Activated T-helper 1 cell treated with anti-CD3 and anti-CD28 coated beads, Interleukin-2, amount 50 U/mL, for 16 hours (primary cell): Measurements from ENCODE around the gene DYNLT1.
"Not testable (repeated sequence)": the region's sequence is repeated elsewhere in the genome, so short reads cannot be mapped to it uniquely, and the experiment has no call there.

ENCODE experiments used
- DNase-seq, 2 donors: peaks; one replicate each; pipeline ENCODE4 v3.0.0-alpha.2; 2020; ENCODE audit warnings: low read depth in 1 of 2, low spot score in 1 of 2

DYNLT1 gene

DNA sequence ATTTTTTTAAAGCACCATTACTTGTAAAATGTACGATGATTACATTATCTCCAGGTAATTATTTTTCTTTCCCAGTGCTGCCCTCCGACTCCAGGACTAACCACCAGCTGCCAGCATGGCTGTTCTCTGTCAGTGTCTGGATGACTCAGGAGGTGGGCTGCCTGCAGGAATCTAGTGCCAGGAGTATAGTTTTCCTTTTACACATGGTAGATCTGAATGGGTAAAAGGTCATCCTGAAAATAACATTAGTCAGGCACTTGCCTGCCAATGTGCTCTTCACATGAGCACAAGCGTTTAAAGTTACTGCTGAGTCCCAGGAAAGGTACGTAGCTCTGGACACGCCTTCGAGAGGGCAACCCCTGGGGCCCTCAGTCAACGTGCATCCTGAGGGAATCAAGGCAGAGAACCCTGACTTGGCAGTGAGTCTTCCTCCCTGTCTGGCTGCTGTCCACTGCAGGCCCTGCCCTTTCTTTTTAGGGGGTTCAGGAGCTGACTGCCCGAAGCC is 2.4 kb downstream of the DYNLT1 start:
- no peak for DNase-seq

GRCh38 chr6:158640519-158640918 is 4.0 kb downstream of the DYNLT1 start:
- DNase-seq, result no peak

- DNase-seq, result no peak
Measured at GRCh38 chr6:158639056-158639455, 5.5 kb downstream of the DYNLT1 start.

DNA sequence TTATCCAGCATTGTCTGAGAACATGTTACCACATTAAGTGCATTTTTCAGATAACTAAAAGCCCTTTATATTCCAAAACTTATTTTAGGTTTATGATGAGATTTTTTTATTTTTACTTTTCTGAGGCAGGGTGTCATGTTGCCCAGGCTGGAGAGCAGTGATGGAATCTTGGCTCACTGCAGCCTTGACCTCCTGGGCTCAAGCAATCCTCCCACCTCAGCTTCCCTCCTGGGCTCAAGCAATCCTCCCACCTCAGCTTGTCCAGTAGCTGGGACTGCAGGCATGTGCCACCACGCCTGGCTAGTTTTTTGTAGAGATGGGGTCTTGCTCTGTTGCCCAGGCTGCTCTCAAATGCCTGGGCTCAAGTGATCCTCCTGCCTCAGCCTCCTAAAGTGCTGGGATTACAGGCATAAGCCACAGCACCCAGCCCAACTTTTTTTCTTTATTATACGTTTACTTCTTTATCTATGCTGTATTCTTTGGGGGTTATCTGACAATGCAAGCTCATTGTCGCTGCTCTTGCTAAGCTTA is 6.2 kb downstream of the DYNLT1 start:
- DNase-seq, result no peak

DNA sequence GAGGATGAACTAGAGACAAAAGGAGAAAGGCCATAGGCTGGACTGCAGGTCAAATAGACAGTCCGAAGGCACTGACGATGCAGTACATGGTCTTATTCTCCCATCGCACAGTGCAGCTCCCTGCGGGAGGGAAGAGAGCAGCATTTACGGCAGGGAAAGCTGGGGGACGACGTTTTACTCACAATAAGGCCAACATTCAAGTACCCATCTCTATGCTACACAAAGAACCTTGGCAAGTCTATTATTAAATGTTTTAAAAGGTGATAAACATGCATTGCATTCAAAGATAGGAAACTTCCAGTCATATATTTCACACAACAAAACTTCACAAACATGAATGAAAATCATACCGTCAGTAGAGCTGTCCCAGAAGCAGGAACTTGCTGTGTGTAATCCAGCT is 7.8 kb downstream of the DYNLT1 start:
- no peak for DNase-seq

DNA sequence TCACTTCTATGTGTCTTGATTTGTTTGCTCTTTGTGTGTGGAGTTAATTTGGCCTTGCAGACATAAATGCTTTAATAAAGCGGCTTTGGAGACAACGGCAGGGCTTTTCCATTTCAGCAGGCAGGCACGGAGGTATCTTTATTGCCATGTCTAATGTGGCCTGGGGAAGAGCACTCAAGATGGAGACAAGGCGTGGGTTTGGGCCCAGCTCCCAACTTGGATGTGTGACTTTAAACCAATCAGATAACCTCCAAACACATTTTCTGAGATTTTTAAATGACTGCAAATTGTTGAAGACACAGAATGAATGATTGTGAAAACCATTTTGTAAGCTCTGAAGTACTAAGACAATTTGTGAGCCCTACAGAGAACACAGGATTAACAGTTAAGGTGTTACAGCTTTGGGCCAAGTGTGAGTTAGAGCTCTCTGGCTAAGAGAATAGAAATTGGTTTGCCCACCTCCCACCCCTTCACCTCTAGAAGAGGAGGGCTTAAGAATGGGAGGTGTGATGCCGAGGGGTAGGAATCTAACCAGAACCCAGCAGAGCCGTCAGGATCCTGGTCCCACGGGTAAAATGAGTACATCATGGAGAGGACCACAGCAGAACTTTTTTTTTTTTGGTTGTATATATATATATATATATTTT is 9.0 kb downstream of the DYNLT1 start:
- no peak for DNase-seq

DNA sequence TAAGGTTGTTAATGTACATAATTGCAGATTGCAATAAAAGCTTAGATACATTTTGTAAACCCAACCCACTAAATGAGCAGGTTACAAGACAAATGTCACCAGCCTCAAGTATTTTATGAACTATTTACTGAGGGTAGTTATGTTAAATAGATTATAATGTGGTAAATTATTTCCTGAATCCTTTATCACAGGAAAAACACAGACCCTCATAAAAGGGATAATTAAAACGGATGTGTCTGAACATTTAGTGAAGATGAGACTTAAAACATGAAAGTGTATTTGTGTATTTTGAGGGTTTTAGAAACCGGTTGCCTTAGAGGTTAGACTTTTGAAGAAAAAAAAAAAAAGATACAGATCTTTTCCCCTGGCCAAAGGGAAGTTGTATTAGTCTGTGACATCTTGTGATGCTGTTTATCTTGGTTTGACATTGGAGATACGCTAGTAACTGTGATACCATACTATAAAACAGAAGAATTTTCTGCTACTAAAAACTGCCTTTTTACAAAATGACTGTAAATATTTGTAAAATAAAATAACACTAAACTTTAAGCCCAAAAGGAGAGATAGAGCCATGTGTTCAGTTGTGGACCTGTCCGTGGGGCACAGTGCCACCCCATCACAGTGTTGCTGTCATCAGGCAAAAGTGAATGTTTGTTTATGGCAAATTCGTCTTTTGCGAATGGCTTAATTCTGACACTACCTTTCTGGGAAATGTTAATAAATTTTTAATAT is 9.7 kb downstream of the DYNLT1 start:
- no peak for DNase-seq

DNA sequence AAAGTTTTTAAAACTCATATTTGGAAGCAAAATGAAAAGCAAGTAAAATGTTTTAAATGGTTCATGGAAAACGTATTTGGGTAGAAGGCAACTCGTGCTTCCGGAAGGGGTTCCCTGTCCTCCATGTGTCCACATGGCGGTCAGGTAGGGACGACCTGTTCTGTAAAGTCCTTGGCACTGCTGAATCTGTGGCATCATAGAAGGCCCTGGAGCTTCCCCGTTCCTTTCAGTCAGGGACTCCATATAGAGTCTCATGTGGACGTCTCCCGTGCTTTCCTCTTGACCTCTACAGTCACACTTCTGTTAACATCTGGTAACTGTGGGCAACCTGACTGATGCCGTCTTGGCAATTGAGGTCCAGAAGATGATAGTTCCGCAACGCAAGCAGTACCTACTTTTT is 11.4 kb downstream of the DYNLT1 start:
- DNase-seq, result no peak

- DNase-seq, result not testable (repeated sequence)
Measured at GRCh38 chr6:158632538-158633119, 11.9 kb downstream of the DYNLT1 start.

- no peak for DNase-seq
Measured at GRCh38 chr6:158631678-158632537, 12.6 kb downstream of the DYNLT1 start.

GRCh38 chr6:158630938-158631616 is 13.5 kb downstream of the DYNLT1 start:
- DNase-seq, result no peak

GRCh38 chr6:158629367-158630221 is 14.9 kb downstream of the DYNLT1 start:
- DNase-seq, result no peak

GRCh38 chr6:158628542-158628941 is 16.0 kb downstream of the DYNLT1 start:
- DNase-seq, result no peak

DNA sequence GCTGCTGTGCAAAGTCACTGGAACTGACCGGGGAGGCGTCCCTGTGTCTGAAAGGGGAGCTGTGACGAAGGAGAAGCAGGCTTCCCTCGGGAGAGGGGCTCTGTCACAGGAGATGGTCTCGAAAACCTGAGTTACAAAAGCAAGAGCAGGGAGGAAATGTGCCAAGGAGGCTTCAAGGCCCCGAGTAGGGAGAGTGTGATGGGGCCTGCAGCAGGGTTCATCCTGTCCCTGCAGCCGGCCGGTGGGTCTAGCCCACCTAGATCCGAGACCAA is 16.7 kb downstream of the DYNLT1 start:
- DNase-seq, result no peak

DNA sequence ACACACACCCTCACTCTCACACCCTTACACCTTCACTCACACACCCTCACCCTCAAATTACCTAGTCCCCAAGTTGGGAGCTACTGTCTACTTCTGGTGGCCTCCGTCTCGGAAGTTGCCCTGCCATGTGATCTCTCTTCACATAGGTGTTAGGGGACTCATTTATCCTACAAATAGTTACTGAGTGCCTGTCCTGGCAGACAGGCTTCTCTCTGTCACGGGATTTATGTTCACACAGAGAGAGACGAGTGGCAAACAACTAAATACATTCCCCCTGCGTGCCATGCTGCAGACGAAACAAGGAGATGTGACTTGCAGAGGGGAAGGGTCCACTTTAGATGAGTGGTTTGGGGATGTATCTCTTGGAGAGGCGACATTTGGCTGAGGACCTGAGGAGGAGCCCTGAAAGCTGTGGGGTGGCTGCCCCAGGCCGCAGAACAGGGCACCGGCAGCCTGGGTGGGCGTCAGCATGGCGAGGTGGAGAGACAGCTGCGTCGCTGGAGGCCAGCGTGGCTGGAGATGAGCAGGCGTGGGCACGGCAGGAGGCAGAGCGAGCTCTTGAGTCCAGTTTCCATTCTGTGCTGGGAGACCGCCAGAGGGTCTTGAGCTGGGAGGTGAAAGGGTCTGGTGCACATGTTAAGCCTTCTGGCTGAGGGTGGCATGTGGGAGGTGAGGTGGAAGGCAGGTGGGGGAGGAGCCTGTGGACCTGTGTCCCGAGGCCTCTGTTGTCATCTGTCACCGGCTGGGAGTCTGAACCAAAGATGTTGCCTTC is 17.2 kb downstream of the DYNLT1 start:
- no peak for DNase-seq

DNA sequence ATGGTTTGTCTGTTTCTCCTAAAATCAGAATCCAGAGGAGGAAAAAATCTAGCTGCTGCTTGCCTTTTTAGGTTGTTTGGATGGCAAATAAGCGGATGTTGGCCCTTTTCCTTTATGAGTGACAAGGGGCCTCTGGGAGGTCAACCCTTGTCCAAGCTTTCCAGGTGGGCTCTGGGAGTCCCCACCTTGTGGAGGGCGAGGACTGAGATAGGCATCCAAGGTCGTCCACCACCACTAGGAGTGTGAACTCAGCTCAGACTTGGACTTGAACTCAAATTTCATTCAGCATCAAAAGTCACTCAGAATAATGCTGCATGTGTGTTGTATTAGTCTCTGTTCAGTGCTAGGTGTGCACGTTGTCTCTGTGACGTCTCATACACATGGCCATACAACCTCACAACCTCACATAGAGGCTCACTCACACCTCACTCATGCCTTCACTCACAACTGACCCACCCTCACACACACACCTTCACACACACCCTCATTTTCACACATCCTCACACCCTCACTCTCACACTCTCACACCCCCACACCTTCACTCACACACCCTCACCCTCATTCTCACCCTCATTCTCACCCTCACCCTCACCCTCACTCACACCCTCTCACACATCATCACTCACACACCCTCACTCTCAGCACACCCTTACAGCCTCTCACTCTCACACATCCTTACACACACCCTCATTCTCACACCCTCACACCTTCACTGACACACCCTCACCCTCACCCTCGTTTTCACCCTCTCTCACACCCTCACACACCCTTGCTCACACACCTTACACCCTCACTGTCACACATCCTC is 18.0 kb downstream of the DYNLT1 start:
- no peak for DNase-seq

GRCh38 chr6:158625881-158626305 is 18.6 kb downstream of the DYNLT1 start:
- DNase-seq, result no peak
